Fibroblast of lung (primary cell): ENCODE measurements around the gene PPP1R15B. TPM values are rescaled to one million over a fixed set of nuclear protein-coding genes. Genes with fewer than 3 reads are reported as not detected.

ENCODE experiments used
- DNase-seq, 2 donors: peaks; one replicate each; pipeline versions ENCODE4 v3.0.0 to v3.0.0-alpha.2; 2010; ENCODE audit warnings: low read depth in 2 of 2
- H2AFZ ChIP-seq: 2 replicates; pipeline ENCODE4 v1.5.1; 2012; ENCODE audit warnings: low read length, control low read depth, inconsistent platforms
- H3K27ac ChIP-seq: 2 replicates; pipeline ENCODE4 v1.5.1; 2011; ENCODE audit warnings: low read length, control low read depth; ENCODE audit not compliant: insufficient read depth
- H3K27me3 ChIP-seq: 2 replicates; pipeline ENCODE4 v1.5.1; 2011; ENCODE audit warnings: mild to moderate bottlenecking, low read length; ENCODE audit not compliant: control insufficient read depth, insufficient read depth
- H3K36me3 ChIP-seq: 2 replicates; pipeline ENCODE4 v1.5.1; 2011; ENCODE audit warnings: low read length; ENCODE audit not compliant: control insufficient read depth, insufficient read depth
- H3K4me1 ChIP-seq: 2 replicates; pipeline ENCODE4 v1.5.1; 2011; ENCODE audit warnings: low read length; ENCODE audit not compliant: control insufficient read depth, insufficient read depth; ENCODE audit errors: extremely low read depth
- H3K4me2 ChIP-seq: 2 replicates; pipeline ENCODE4 v1.5.1; 2011; ENCODE audit warnings: low read length, control low read depth; ENCODE audit not compliant: insufficient read depth; ENCODE audit errors: extremely low read depth
- H3K4me3 ChIP-seq, 4 experiments: fragments of 200-600 bp in 1 of 4; sonication (generic) in 1 of 4; replicated peaks in 1 of 4; 2 replicates each; pipeline ENCODE4 v1.5.1; 2011 to 2016; ENCODE audit warnings: low read length in 4 of 4, low read depth in 3 of 4, mild to moderate bottlenecking in 3 of 4, control low read depth in 2 of 4, inconsistent platforms in 1 of 4, mixed read lengths in 1 of 4; ENCODE audit not compliant: insufficient read depth in 1 of 4; ENCODE audit errors: control extremely low read depth in 1 of 4
- H3K79me2 ChIP-seq: 2 replicates; pipeline ENCODE4 v1.5.1; 2012; ENCODE audit warnings: mild to moderate bottlenecking, low read length, inconsistent platforms; ENCODE audit not compliant: control insufficient read depth, insufficient read depth
- H3K9ac ChIP-seq: 2 replicates; pipeline ENCODE4 v1.5.1; 2011; ENCODE audit warnings: mild to moderate bottlenecking, low read length, control low read depth; ENCODE audit not compliant: insufficient read depth
- H3K9me3 ChIP-seq: 2 replicates; pipeline ENCODE4 v1.5.1; 2012; ENCODE audit warnings: low read depth, low read length; ENCODE audit not compliant: control insufficient read depth, insufficient read depth
- H4K20me1 ChIP-seq: 2 replicates; pipeline ENCODE4 v1.5.1; 2011; ENCODE audit warnings: low read length; ENCODE audit not compliant: control insufficient read depth, insufficient read depth; ENCODE audit errors: extremely low read depth
- CTCF ChIP-seq, 2 donors: IDR thresholded peaks in 1 of 2; conservative IDR thresholded peaks in 1 of 2; 1 replicate in 1 of 2; 2 replicates in 1 of 2; pipeline ENCODE4 v1.5.1; 2011 to 2012; ENCODE audit warnings: low read length in 2 of 2, control low read depth in 1 of 2, inconsistent platforms in 1 of 2, low read depth in 1 of 2, mild to moderate bottlenecking in 1 of 2
- EZH2 ChIP-seq: IDR thresholded peaks from 2 replicates; pipeline ENCODE4 v1.5.1; 2012; ENCODE audit warnings: low read length, control low read depth, mild to moderate bottlenecking; ENCODE audit errors: missing control alignments
- polyA plus RNA-seq, 2 donors: library from polyadenylated mRNA; depleted of rRNA in 1 of 2; stranded (reverse) in 1 of 2; unstranded in 1 of 2; fragments of >200 nt; gene quantifications; 2 replicates each; pipeline ENCODE4 v1.2.1, GENCODE V29; 2011 to 2012; ENCODE audit warnings: missing spikeins in 1 of 2
- total RNA-seq: library from RNA; depleted of rRNA; stranded (reverse); fragments of >200 nt; gene quantifications from 2 replicates; pipeline ENCODE4 v1.2.1, GENCODE V29; 2014

PPP1R15B gene
- total and polyA plus RNA-seq, 2 donors (not counting 1 experiment from before 2014, with no cell fraction given), result 22.4 to 27.7 TPM

- Histone ChIP-seq H3K4me1 (no peaks in the 10 kb centered on the region), H3K36me3 (no peaks in the 10 kb centered on the region), H3K27me3 (no peaks in the 10 kb centered on the region), H4K20me1 (peaks cover 16% of the 10 kb centered on the region), H3K79me2 (peaks cover 77% of the 10 kb centered on the region), H3K9ac (no peak overlapping the region), H3K27ac (no peak overlapping the region), H3K9me3 (no peaks in the 10 kb centered on the region), H3K4me3 (peak overlapping the region; percentile 86 to 99 (median 97)), H2AFZ (no peak overlapping the region), H3K4me2 (peak overlapping the region; percentile 98)
- no peak for TF ChIP-seq CTCF (conservative IDR thresholded peaks at IDR 0.05 in 1 of 2, IDR thresholded peaks at IDR 0.05 in 1 of 2; ENCODE audit: low read depth in 1 of 2, low read length in 2 of 2)
- no peak for TF ChIP-seq EZH2
- DNase-seq, result no peak
Measured at GRCh38 chr1:204406621-204407020, 5.0 kb downstream of the PPP1R15B start.

GRCh38 chr1:204405988-204406387 lies 5.6 kb downstream of the PPP1R15B start:
- H4K20me1 ChIP-seq, result peaks cover 16% of the 10 kb centered on the region

GRCh38 chr1:204404629-204405028 lies 7.0 kb downstream of the PPP1R15B start:
- no peaks in the 10 kb centered on the region for H3K36me3 ChIP-seq
- H3K27me3 ChIP-seq, result no peaks in the 10 kb centered on the region
- no peak overlapping the region for H3K9ac ChIP-seq
- H3K79me2 ChIP-seq, result peaks cover 57% of the 10 kb centered on the region
- H4K20me1 ChIP-seq, result peaks cover 11% of the 10 kb centered on the region
- no peak overlapping the region for H3K27ac ChIP-seq
- no peak overlapping the region for H3K4me2 ChIP-seq
- DNase-seq, result no peak
- TF ChIP-seq EZH2 (no peak), CTCF (conservative IDR thresholded peaks at IDR 0.05 in 1 of 2, IDR thresholded peaks at IDR 0.05 in 1 of 2; ENCODE audit: low read depth in 1 of 2, low read length in 2 of 2) (no peak)
- no peak overlapping the region for H3K4me3 ChIP-seq
- no peaks in the 10 kb centered on the region for H3K9me3 ChIP-seq
- H2AFZ ChIP-seq, result no peak overlapping the region
- no peaks in the 10 kb centered on the region for H3K4me1 ChIP-seq

More at GRCh38 chr1:204405988-204406387, 5.6 kb downstream of the PPP1R15B start:
- no peak for DNase-seq
- Histone ChIP-seq H3K79me2 (peaks cover 71% of the 10 kb centered on the region), H3K27ac (no peak overlapping the region), H3K4me3 (peak overlapping the region in 3 of 4 experiments; percentile 86 to 99 (median 96)), H3K9me3 (no peaks in the 10 kb centered on the region), H3K4me1 (no peaks in the 10 kb centered on the region), H3K9ac (no peak overlapping the region), H3K4me2 (peak overlapping the region; percentile 98), H3K36me3 (no peaks in the 10 kb centered on the region), H2AFZ (no peak overlapping the region), H3K27me3 (no peaks in the 10 kb centered on the region)
- TF ChIP-seq CTCF (conservative IDR thresholded peaks at IDR 0.05 in 1 of 2, IDR thresholded peaks at IDR 0.05 in 1 of 2; ENCODE audit: low read depth in 1 of 2, low read length in 2 of 2) (no peak), EZH2 (no peak)
